Kidney (tissue), 14 donors: ENCODE results near the gene ATG4A. TPM values are rescaled to one million over a fixed set of nuclear protein-coding genes. Genes with fewer than 3 reads are reported as not detected.

Experiments used
- DNase-seq, 5 donors: peaks; one replicate each; pipeline ENCODE4 v3.0.0-alpha.2; 2013 to 2020
- FAIRE-seq: peaks from 2 replicates; lab custom pipeline; 2012; peaks lifted over from hg19 to GRCh38; lab: Jason Lieb, UNC
- H3K27ac ChIP-seq, 2 donors: one replicate each; pipeline ENCODE4 v1.7.0; 2013; ENCODE audit warnings: low read depth in 2 of 2, low read length in 2 of 2, inconsistent platforms in 1 of 2
- H3K27me3 ChIP-seq: one replicate; pipeline ENCODE4 v1.7.1; 2013; ENCODE audit warnings: low read length, inconsistent platforms; ENCODE audit not compliant: control insufficient read depth, insufficient read depth
- H3K36me3 ChIP-seq, 3 donors: one replicate each; pipeline versions ENCODE4 v1.7.0 to v1.7.1; 2013; ENCODE audit warnings: low read length in 3 of 3, control low read depth in 1 of 3, inconsistent platforms in 1 of 3; ENCODE audit not compliant: insufficient read depth in 3 of 3, control insufficient read depth in 2 of 3
- H3K4me1 ChIP-seq, 3 donors: one replicate each; pipeline versions ENCODE4 v1.7.0 to v1.7.1; 2013; ENCODE audit warnings: low read length in 3 of 3, inconsistent platforms in 1 of 3, low read depth in 1 of 3; ENCODE audit not compliant: control insufficient read depth in 2 of 3, insufficient read depth in 2 of 3
- H3K4me3 ChIP-seq, 3 donors: one replicate each; pipeline versions ENCODE4 v1.7.0 to v1.8.1; 2013; ENCODE audit warnings: low read length in 3 of 3, control low read depth in 1 of 3, inconsistent platforms in 1 of 3
- H3K9ac ChIP-seq, 3 donors: one replicate each; pipeline versions ENCODE4 v1.7.0 to v1.7.1; 2013; ENCODE audit warnings: low read length in 3 of 3, control low read depth in 1 of 3, inconsistent platforms in 1 of 3
- H3K9me3 ChIP-seq, 3 donors: one replicate each; pipeline versions ENCODE4 v1.7.0 to v1.7.1; 2013; ENCODE audit warnings: low read length in 3 of 3, control low read depth in 1 of 3, inconsistent platforms in 1 of 3; ENCODE audit not compliant: control insufficient read depth in 2 of 3, insufficient read depth in 1 of 3
- intact Hi-C: fragments of 100-400 bp; cut with DNase I; formaldehyde crosslinking; loops from one replicate; pipeline ENCODE4 v1.11.1; 2022
- polyA plus RNA-seq: library from polyadenylated mRNA; stranded (reverse); fragments of 350-450 nt; fragmentation: Illumina TruSeq; extraction: RNeasy Lipid Tissue Mini Kit (QIAGEN cat#74804); gene quantifications from one replicate; pipeline ENCODE4 v1.2.3, GENCODE V29; 2014; ENCODE audit warnings: low read depth, low replicate concordance; ENCODE audit not compliant: insufficient read depth
- total RNA-seq: library from RNA; stranded (reverse); fragmentation: NEBNext Ultra II Directional; extraction: Animal tissue kit (Norgen Biotek cat#: 25700); gene quantifications from one replicate; pipeline ENCODE4 v1.2.1, GENCODE V29; 2021
- TF ChIP-seq, protein P1 (sequence below): IDR thresholded peaks from 3 replicates; pipeline ENCODE4 v1.5.1; 2012; ENCODE audit warnings: mild to moderate bottlenecking, moderate library complexity, borderline replicate concordance; ENCODE audit not compliant: insufficient read depth; ENCODE audit errors: extremely low read depth
- donor health status: control.
- donor health status: control.
- donor health status: control.
- donor health status: control.
- donor health status: control.
- donor health status: DM: yes; HTN: yes; CAD: no.
- donor health status: Normal renal cell carcinoma (clear cell type).

Gene ATG4A
- total and polyA plus RNA-seq, 2 donors from 2014 or later: 14.7 to 17.1 TPM

GRCh38 chrX:108148524-108148923, 56.9 kb downstream of the ATG4A start:
- Histone ChIP-seq H3K4me1 (no peaks in the 10 kb centered on the region), H3K9me3 (no peaks in the 10 kb centered on the region), H3K27ac (no peak overlapping the region), H3K36me3 (no peaks in the 10 kb centered on the region), H3K27me3 (no peaks in the 10 kb centered on the region), H3K4me3 (no peak overlapping the region), H3K9ac (no peak overlapping the region)
- DNase-seq: no peak
- TF ChIP-seq, protein P1, sequence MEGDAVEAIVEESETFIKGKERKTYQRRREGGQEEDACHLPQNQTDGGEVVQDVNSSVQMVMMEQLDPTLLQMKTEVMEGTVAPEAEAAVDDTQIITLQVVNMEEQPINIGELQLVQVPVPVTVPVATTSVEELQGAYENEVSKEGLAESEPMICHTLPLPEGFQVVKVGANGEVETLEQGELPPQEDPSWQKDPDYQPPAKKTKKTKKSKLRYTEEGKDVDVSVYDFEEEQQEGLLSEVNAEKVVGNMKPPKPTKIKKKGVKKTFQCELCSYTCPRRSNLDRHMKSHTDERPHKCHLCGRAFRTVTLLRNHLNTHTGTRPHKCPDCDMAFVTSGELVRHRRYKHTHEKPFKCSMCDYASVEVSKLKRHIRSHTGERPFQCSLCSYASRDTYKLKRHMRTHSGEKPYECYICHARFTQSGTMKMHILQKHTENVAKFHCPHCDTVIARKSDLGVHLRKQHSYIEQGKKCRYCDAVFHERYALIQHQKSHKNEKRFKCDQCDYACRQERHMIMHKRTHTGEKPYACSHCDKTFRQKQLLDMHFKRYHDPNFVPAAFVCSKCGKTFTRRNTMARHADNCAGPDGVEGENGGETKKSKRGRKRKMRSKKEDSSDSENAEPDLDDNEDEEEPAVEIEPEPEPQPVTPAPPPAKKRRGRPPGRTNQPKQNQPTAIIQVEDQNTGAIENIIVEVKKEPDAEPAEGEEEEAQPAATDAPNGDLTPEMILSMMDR: no peak
- intact Hi-C loops: no loop called here
- no peak for FAIRE-seq

- no peaks in the 10 kb centered on the region for H3K36me3 ChIP-seq
- no peak overlapping the region for H3K4me3 ChIP-seq
- intact Hi-C loops: no loop called here
- H3K27ac ChIP-seq: no peak overlapping the region
- TF ChIP-seq, protein P1: no peak
- H3K27me3 ChIP-seq: peaks cover 2% of the 10 kb centered on the region
- H3K9ac ChIP-seq: no peak overlapping the region
- no peaks in the 10 kb centered on the region for H3K4me1 ChIP-seq
- no peaks in the 10 kb centered on the region for H3K9me3 ChIP-seq
- no peak for DNase-seq
- FAIRE-seq: no peak
These were observed 64.5 kb downstream of the ATG4A start for GRCh38 chrX:108156082-108156481.

GRCh38 chrX:108156934-108157466, 65.4 kb downstream of the ATG4A start:
- no peak for FAIRE-seq
- Histone ChIP-seq H3K4me3 (no peak overlapping the region), H3K9me3 (no peaks in the 10 kb centered on the region), H3K36me3 (no peaks in the 10 kb centered on the region), H3K4me1 (no peaks in the 10 kb centered on the region), H3K9ac (no peak overlapping the region), H3K27ac (no peak overlapping the region), H3K27me3 (peaks cover 2% of the 10 kb centered on the region)
- DNase-seq: no peak
- intact Hi-C loops: no loop called here
- TF ChIP-seq, protein P1: no peak

- no peak for DNase-seq
- Histone ChIP-seq H3K36me3 (no peaks in the 10 kb centered on the region), H3K4me1 (no peaks in the 10 kb centered on the region), H3K9me3 (no peaks in the 10 kb centered on the region), H3K27me3 (peaks cover 2% of the 10 kb centered on the region), H3K9ac (no peak overlapping the region), H3K4me3 (no peak overlapping the region), H3K27ac (no peak overlapping the region)
- TF ChIP-seq, protein P1: no peak
- FAIRE-seq: no peak
- intact Hi-C loops: no loop called here
These were observed 66.0 kb downstream of the ATG4A start for GRCh38 chrX:108157628-108158027.
